HG03045 (cell line): ENCODE measurements around the gene CHRDL1.

ENCODE experiments used
- ATAC-seq: cut with Tn5 transposase; IDR thresholded peaks from one replicate; pipeline ENCODE4 v1.9.1; 2021; ENCODE audit warnings: mild to moderate bottlenecking, moderate library complexity; ENCODE audit not compliant: unreplicated experiment

Gene CHRDL1

DNA sequence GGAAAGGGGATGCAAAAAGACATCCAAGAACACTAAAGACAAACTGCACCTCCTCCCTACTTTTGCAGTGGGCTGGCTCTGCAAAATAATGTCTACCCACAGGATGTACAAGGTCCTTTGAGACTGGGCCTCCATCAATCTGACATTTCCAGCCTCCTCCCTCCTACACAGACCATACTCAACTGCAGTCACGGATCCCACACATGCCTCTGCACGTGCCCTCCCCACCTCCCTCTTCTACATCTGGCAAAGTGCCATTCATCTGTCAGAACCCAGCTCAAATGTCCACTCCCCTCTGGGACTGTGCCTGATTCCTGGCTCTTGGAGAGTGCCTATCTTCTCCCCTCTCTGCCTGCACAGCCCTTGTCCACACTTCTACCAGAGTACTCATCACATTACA is 50.3 kb downstream of the CHRDL1 start:
- ATAC-seq: no peak

DNA sequence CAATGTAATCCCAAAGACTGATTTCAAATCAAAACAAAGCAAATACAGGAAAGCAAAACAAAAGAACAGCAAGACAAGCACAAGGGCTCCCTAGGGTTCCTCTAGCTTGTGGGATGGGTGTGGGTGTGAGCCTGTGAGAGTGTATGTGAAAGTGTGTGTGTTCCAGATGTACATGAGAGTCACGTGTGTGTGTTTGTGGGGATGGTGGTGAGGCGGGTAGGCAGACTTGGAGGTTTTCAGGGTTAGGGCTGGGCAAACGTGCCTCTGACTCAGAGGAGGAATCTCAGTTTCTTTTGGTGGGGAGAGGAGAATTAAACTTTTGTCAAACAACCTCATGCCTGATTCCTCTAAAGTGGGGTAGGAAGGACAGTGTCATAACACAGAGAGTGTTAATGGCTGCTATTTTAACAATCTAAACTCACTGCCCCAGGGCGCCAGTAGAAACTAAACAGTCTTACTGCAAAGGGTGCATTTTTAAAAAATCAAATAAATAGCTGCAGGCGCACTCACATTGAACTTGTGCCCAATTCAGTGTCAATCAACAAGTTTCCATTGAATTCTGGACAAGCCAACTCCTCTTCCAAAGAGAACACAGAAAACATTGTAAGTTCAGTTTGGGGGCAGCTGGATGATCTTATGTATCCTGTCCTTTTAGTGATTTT is 51.8 kb downstream of the CHRDL1 start:
- ATAC-seq: no peak

- no peak for ATAC-seq
Measured at GRCh38 chrX:110741213-110741796, 54.3 kb downstream of the CHRDL1 start.

DNA sequence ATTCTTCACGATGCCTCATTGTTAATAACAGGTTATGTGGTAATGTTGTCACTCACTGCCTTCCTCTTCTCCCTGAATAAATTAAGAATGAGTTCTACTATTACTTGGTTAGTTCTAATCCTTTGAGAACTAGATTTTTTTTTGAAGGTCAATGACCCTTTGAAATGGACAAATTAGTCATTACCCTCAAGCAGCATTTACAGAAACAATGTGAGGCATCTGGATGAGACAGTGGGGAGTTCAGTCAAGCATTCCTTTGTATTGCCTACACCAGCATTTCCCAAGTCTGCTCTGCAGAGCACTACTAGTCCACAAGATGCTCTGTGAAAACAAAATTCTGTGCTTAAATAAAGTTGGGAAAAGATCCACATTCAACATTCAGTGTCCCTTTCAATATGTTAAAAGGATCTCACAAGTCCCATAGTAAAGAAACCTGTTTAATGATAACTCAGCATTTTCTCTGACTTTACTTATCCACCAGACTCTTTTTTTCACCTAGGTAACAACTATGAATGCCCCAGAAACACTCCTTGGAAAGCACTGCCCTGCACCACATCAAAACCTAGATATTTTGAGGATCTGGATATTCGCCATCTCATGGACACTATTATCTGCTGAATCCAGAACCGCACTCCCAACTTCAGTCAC is 60.6 kb downstream of the CHRDL1 start:
- ATAC-seq: no peak

DNA sequence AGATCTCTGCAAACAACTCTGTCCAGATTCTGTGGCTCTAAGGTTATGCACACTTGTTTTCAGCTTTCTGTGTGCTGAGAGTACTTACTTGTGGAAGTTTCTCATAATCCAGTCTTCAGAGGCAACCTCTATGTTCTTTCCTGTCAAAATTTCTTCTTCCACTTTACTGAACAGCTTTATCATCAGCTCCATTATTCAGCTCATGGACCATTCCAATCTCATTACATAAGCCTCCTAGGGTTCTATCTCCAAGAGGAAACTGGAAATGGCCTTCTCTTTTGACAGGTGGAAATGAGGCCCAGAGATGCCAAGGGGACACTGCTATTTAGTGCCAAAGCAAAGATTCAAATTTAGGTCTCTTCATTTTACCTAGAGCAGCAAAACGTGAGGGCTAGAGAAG is 61.3 kb downstream of the CHRDL1 start:
- ATAC-seq: no peak

DNA sequence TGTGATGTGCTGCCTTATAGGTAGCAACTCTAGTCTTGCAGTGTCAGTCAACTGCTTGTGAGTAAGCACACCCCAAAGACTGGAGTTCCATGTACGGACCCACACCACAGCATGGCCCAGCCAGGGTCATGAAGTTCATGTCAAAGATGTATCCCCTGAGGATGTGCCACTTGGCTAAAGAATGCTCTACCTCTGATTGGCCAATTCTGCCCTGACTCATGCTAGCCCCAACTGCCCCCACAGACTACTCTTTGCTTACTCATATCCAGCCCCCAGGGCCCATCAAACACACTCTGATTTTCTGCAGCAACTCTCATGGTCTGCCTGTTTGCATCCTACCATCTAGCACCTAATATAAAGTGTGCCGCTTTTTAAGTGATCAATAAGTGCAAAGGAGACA is 62.5 kb downstream of the CHRDL1 start:
- ATAC-seq: no peak

DNA sequence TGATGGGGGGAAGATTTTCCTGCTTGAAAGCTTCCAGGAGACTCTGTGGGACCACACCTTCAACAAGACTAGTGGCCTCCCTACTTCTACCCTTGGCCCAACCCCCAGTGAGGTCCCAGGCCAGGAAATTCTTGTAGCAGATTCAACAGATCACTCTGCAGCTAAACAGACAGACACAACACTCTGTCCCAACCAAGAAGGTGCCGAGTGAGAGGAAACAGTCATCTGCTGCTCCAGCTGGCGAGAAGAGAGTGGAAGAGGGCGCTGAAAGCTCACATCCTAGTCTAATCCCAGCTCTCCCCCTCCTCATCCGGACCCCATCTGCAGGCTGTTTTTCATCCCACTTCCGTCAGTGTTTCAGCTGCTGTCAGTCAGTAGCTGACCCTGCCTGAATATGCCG is 63.4 kb downstream of the CHRDL1 start:
- no peak for ATAC-seq

DNA sequence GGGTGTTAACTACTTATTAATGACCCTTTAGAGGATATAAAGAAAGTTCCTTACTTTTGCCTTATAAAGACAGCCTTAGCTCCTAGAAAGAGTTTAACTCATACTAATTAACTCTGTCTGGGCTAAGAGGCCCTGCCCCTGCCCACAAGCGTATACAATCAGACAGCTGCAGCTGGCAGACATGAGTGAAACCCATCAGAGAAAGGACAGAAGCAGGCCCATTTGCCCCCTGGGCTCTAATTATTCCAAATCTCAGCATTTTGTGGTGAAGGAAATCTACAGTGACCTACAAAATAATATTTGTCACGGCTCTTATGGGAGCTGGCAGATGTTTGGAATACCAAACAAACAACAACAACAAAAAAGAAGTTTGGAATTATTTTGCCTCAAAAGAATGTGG is 71.8 kb downstream of the CHRDL1 start:
- no peak for ATAC-seq

DNA sequence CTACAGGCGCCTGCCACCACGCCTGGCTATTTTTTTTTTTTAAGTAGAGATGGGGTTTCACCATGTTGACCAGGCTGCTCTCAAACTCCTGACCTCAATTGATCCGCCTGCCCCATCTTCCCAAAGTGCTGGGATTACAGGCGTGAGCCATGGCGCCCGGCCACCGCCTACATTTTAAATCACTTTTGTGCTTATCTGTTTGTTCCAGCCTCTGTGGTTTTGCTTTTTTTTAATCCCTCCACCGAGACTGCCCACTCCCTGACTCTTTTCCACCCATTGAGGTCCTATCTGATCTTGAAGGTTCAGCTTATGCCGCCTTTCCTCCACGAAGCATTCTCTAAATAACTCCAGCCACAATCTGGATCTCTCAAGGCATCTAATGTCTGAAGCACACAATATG is 73.5 kb downstream of the CHRDL1 start:
- no peak for ATAC-seq

DNA sequence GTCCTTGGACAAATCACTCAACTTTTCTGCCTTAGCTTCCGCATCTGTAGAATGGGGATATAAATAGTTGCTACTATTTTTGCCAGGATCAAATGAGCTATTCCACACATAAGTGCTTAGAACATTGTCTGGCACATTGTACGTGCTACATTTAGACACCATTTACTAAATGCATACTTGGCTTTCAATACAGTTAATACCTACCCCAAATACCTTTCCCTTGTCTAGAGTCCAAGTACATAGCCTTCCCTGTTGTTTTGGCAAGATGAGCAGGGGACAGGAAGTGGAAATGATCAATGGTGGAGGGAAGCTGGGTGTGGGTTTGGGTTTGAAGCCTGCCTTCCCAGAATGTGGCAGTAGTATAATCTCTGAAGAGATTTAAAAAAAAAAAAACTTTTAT is 82.0 kb downstream of the CHRDL1 start:
- ATAC-seq: no peak

DNA sequence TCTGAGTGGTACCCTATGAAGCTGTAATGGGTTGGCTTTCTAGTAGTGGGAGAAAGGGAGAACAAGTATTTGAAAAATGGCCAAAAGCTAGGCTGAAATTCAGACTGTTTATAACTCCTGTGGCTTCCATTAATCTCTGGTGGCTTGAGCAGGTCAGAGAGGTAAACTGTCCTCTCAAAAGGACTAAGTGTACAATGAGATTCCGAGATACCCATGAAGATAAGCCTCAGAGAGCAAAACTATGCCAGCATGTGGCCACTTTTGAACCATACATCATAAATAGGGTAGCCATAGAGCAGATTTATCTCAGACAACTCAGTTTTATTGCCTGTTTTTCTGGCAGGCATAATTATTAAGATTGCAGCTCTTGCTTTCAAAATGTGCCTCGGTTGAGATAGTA is 89.2 kb downstream of the CHRDL1 start:
- no peak for ATAC-seq

DNA sequence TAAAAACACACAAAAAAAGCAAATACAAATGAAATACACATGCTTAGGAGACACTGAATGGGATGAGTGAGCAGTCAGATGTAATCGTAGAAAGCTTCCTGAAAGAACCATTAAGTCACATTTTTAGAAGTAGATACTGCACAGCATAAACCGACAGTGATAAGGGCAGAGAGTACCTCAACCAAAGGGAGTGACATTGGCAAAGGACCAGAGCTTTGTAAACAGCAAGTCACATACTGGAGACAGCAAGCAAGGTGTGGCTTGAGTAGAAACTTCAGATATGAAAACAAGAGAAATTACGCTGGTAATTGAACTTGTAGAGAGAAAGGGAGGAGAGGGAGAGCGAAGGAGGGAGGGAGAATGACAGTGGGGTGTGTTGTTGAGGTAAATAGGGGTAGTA is 92.0 kb downstream of the CHRDL1 start:
- ATAC-seq: no peak

DNA sequence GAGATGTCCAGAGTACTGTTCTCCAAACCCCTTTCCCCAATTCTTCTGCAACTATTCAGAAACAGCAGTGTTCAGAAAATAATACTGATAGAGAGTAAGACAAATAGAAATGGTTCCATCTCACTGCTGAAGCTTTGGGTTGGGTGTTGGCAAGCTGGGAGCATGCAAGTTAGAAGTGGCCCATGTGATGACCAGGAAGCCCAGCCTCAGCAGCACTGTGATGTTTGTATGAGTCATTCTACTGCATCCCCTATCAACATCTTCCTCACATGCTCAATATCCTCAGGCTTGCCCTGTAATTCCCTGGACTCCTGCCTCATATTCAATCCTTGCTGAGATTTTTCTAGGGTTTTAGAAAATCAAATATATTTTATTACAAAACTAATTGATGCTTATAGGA is 96.5 kb downstream of the CHRDL1 start:
- ATAC-seq: no peak

DNA sequence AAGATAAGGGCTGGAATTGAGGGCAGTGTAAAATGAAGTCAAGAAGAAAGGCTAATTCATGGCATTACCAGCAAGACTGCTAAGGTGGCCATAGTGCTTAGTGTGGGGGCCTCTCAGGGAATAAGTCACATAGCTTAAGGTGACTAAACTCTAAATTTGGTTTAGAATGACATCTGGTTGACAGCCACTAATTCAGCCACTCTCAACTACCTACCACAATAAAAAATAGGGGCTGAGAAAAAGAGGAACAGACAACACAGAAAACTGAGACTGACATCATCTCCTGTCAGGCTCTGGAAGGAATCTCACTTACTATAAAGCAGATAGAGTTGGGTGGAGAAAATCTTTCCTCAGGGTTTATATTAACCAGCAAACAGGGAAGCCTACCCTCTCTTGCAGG is 96.9 kb downstream of the CHRDL1 start:
- no peak for ATAC-seq

DNA sequence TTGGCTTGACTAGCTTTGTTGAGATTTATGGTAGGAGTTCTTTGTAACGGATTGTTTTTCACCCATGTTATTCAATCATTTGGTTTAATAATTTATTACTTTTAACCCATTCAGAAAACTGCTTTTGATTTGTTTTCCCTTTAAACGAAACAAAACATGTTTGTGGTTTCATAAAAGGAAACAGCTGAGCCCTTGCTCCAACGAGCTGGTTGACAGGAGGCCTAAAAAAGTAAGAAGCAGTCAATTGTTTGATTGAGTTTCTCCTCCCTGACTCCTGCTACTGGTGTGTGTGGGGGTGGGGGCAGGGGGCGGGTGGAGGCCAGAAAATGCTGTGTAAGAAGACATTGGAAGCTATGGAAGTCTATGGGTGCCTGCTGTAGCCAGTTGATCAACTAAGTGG is 102.8 kb downstream of the CHRDL1 start:
- no peak for ATAC-seq

- no peak for ATAC-seq
Measured at GRCh38 chrX:110691446-110691845, 104.2 kb downstream of the CHRDL1 start.

- no peak for ATAC-seq
Measured at GRCh38 chrX:110684653-110685052, 111.0 kb downstream of the CHRDL1 start.

DNA sequence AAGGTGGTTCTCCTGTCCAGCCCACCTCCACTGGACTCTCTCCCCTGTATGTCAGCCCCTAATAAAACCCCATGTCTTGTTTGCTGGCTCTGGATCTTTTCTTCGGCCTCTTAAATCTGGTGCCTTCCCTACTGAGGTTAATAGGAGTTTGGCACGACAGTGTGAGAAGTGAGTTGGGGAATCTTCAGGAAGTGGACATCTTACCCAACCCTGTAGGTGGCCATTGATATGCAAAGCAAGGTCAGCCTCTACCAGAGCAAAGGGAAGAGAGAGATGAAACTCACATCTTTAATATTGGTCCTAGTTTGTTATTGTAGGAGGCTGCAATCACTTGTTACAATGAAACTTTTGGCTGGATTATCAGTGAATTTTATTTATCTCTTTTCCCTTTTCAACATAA is 111.7 kb downstream of the CHRDL1 start:
- ATAC-seq: no peak

DNA sequence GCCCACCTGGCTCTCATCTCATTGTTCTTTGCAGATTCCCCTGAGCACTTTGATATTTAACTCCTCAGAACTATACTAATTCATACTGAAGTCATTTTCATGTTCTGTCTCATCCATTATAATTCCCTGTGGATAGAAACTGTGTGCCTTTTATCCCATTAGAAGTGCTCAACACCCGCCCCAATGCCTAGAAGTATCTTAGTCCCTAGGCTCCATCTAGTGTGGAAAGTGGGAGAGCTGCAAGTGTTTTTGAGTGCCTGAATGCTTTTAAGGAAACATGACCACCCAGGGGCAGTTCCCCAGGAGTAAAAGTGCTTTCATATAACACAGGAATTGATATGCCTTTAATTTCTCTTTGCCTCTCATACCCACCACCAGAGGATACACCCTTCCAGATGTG is 117.0 kb downstream of the CHRDL1 start:
- no peak for ATAC-seq

DNA sequence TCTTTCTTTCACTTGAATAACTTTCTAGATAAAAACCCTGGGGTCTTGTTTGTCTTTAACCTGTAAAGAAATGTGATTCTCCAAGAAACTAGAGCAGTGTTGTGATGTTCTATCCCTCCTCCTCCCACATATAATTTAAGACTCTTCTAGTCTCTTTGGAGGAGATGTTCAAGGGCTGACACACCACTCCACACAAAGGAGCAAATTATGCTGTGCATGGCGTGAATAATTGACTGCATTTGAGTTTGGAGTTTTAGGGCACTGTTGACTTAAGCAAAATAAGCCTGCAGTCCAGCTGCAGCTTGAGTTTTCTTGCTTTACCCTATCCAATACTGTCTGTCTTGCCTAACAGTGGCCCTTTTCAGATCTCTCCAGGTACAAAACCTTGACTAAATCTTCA is 119.7 kb downstream of the CHRDL1 start:
- no peak for ATAC-seq

GRCh38 chrX:110671068-110671803 is 124.4 kb downstream of the CHRDL1 start:
- peak; percentile 81 for ATAC-seq

- no peak for ATAC-seq
Measured at GRCh38 chrX:110669572-110669971, 126.0 kb downstream of the CHRDL1 start.
